GM23338 (cell line): Measurements from ENCODE around the gene ENOX1. TPM values are rescaled to one million over a fixed set of nuclear protein-coding genes. Genes with fewer than 3 reads are reported as not detected.

ENCODE experiments used
- ATAC-seq: fragments of 200-7000 bp; cut with Tn5 transposase; 3 replicates; pipeline ENCODE4 v1.9.1; 2020
- DNase-seq: peaks from one replicate; pipeline ENCODE4 v3.0.0-alpha.2; 2015; ENCODE audit warnings: low spot score
- H2AFZ ChIP-seq: fragments of 200-600 bp; sonication (generic); 2 replicates; pipeline ENCODE4 v1.8.0; 2016; ENCODE audit warnings: antibody characterized with exemption, mild to moderate bottlenecking, moderate library complexity
- H3F3A ChIP-seq: fragments of 200-600 bp; sonication (generic); replicated peaks from 2 replicates; pipeline ENCODE4 v1.8.0; 2017; ENCODE audit warnings: antibody characterized with exemption, mixed run types, low read depth
- H3K27ac ChIP-seq: fragments of 200-600 bp; sonication (generic); 2 replicates; pipeline ENCODE4 v1.6.1; 2016; ENCODE audit warnings: low read depth
- H3K27me3 ChIP-seq: fragments of 200-600 bp; sonication (generic); 2 replicates; pipeline ENCODE4 v1.8.0; 2016; ENCODE audit warnings: mild to moderate bottlenecking, mixed run types, moderate library complexity; ENCODE audit not compliant: insufficient read depth
- H3K36me3 ChIP-seq: fragments of 200-600 bp; sonication (generic); 2 replicates; pipeline ENCODE4 v1.8.0; 2016; ENCODE audit warnings: mild to moderate bottlenecking; ENCODE audit not compliant: insufficient read depth
- H3K4me1 ChIP-seq: fragments of 200-600 bp; sonication (generic); 2 replicates; pipeline ENCODE4 v1.8.0; 2016; ENCODE audit warnings: mild to moderate bottlenecking, moderate library complexity; ENCODE audit not compliant: insufficient read depth
- H3K4me2 ChIP-seq: fragments of 200-600 bp; sonication (generic); 2 replicates; pipeline ENCODE4 v1.7.1; 2017; ENCODE audit warnings: mixed run types
- H3K4me3 ChIP-seq: fragments of 200-600 bp; sonication (generic); 2 replicates; pipeline ENCODE4 v1.6.1; 2016; ENCODE audit warnings: mixed run types
- H3K79me2 ChIP-seq: fragments of 200-600 bp; sonication (generic); replicated peaks from 2 replicates; pipeline ENCODE4 v1.8.0; 2017; ENCODE audit warnings: mild to moderate bottlenecking; ENCODE audit not compliant: insufficient read depth
- H3K9me2 ChIP-seq: fragments of 200-600 bp; sonication (generic); 2 replicates; pipeline ENCODE4 v1.8.0; 2017; ENCODE audit not compliant: insufficient read depth
- H4K20me1 ChIP-seq: fragments of 200-600 bp; sonication (generic); replicated peaks from 2 replicates; pipeline ENCODE4 v1.8.0; 2017; ENCODE audit warnings: mild to moderate bottlenecking; ENCODE audit not compliant: insufficient read depth
- H3K27ac Mint-ChIP-seq: 2 replicates; pipeline ENCODE4 v1.8.0; 2020; ENCODE audit warnings: inconsistent platforms, mild to moderate bottlenecking, moderate library complexity, mixed read lengths
- H3K27me3 Mint-ChIP-seq: 3 replicates; pipeline ENCODE4 v1.8.0; 2022; ENCODE audit warnings: low read depth, mild to moderate bottlenecking, moderate library complexity, mixed read lengths, inconsistent platforms; ENCODE audit not compliant: insufficient read depth, poor library complexity
- H3K36me3 Mint-ChIP-seq: 3 replicates; pipeline ENCODE4 v1.8.0; 2021; ENCODE audit warnings: low read depth, mild to moderate bottlenecking, inconsistent platforms, moderate library complexity, mixed read lengths
- H3K4me1 Mint-ChIP-seq: 3 replicates; pipeline ENCODE4 v1.8.0; 2020; ENCODE audit warnings: mild to moderate bottlenecking, inconsistent platforms, mixed read lengths
- H3K4me3 Mint-ChIP-seq: 3 replicates; pipeline ENCODE4 v1.8.0; 2021; ENCODE audit warnings: moderate library complexity, mild to moderate bottlenecking, inconsistent platforms, mixed read lengths
- H3K9me3 Mint-ChIP-seq: 3 replicates; pipeline ENCODE4 v1.8.0; 2020; ENCODE audit warnings: moderate library complexity, mild to moderate bottlenecking, inconsistent platforms, mixed read lengths
- CREB1 ChIP-seq: fragments of 250-450 bp; sonication (Bioruptor Pico); IDR thresholded peaks from 2 replicates; pipeline ENCODE4 v1.5.0; 2020; ENCODE audit warnings: low read depth, mild to moderate bottlenecking, moderate library complexity
- EZH2 ChIP-seq: fragments of 200-600 bp; sonication (generic); IDR thresholded peaks from one replicate; pipeline ENCODE4 v1.8.0; 2017; ENCODE audit warnings: antibody characterized with exemption, mild to moderate bottlenecking, low read depth; ENCODE audit not compliant: unreplicated experiment
- EZH2phosphoT487 ChIP-seq: fragments of 200-600 bp; sonication (generic); IDR thresholded peaks from one replicate; pipeline ENCODE4 v1.8.1; 2018; ENCODE audit warnings: antibody characterized with exemption; ENCODE audit not compliant: unreplicated experiment
- JUNB ChIP-seq: IDR thresholded peaks from one replicate; pipeline ENCODE4 v1.6.1; 2016; ENCODE audit warnings: antibody characterized with exemption; ENCODE audit not compliant: unreplicated experiment
- NANOG ChIP-seq: IDR thresholded peaks from 2 replicates; pipeline ENCODE4 v1.6.1; 2016; ENCODE audit warnings: antibody characterized with exemption, borderline replicate concordance
- POLR2AphosphoS5 ChIP-seq: IDR thresholded peaks from 2 replicates; pipeline ENCODE4 v1.6.1; 2016; ENCODE audit warnings: antibody characterized with exemption, low read depth
- STAT1 ChIP-seq: IDR thresholded peaks from one replicate; pipeline ENCODE4 v1.6.1; 2016; ENCODE audit warnings: antibody characterized with exemption; ENCODE audit not compliant: unreplicated experiment
- ZNF114 ChIP-seq: fragments of 250-450 bp; sonication (Bioruptor Pico); IDR thresholded peaks from 2 replicates; pipeline ENCODE4 v1.5.0; 2020; ENCODE audit warnings: mild to moderate bottlenecking, moderate library complexity
- polyA plus RNA-seq: library from polyadenylated mRNA; unstranded; fragments of >200 nt; fragmentation: Nextera tagmentation; extraction: Ambion mirVana; gene quantifications from 2 replicates; pipeline ENCODE4 v1.2.1, GENCODE V29; 2016
- total RNA-seq: library from RNA; depleted of rRNA; stranded (reverse); fragments of >200 nt; shearing (Covaris generic); gene quantifications from 2 replicates; pipeline ENCODE4 v1.2.3, GENCODE V29; 2014
- TF ChIP-seq, protein P1 (sequence below): fragments of 250-450 bp; sonication (Bioruptor Pico); IDR thresholded peaks from 2 replicates; pipeline ENCODE4 v1.5.0; 2020; ENCODE audit warnings: mild to moderate bottlenecking, moderate library complexity
- TF ChIP-seq, protein P2 (sequence below): IDR thresholded peaks from one replicate; pipeline ENCODE4 v1.6.1; 2018; ENCODE audit warnings: antibody characterized with exemption; ENCODE audit not compliant: unreplicated experiment
- TF ChIP-seq, protein P3 (sequence below): IDR thresholded peaks from 2 replicates; pipeline ENCODE4 v1.6.1; 2016; ENCODE audit warnings: antibody characterized with exemption

ENOX1 gene
- total and polyA plus RNA-seq, 2 experiments from 2014 or later: 0.66 to 0.81 TPM

DNA sequence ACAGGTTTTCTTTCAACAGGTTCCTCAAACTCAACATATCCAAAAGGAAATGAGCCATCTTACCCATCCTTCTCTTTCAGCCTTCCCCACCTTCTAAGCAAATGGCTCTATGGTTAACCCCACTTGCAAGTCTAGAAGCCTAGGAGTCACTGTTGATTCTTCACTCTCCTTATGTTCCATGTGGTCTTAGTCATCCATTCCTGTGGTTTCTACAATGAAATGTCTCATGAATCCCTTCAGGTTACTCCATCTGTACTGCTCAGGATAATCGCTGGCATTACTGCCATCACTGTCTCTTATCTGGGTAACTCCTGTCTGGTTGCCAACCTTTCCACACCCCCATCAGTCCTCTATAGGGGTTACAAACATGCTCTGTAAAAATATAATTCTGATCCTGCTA, 381.3 kb downstream of the ENOX1 start:
- no peak for ATAC-seq
- no peaks in the 10 kb centered on the region for H3K79me2 ChIP-seq
- no peaks in the 10 kb centered on the region for H4K20me1 ChIP-seq
- H3F3A ChIP-seq: no peaks in the 10 kb centered on the region
- no peak overlapping the region for H2AFZ ChIP-seq
- H3K4me1 ChIP-seq: peaks cover 4% of the 10 kb centered on the region; the same call in 1 of the 2 replicates
- peaks cover 1% of the 10 kb centered on the region for H3K27me3 Mint-ChIP-seq
- TF ChIP-seq POLR2AphosphoS5: no peak
- TF ChIP-seq STAT1: no peak
- TF ChIP-seq, protein P1, sequence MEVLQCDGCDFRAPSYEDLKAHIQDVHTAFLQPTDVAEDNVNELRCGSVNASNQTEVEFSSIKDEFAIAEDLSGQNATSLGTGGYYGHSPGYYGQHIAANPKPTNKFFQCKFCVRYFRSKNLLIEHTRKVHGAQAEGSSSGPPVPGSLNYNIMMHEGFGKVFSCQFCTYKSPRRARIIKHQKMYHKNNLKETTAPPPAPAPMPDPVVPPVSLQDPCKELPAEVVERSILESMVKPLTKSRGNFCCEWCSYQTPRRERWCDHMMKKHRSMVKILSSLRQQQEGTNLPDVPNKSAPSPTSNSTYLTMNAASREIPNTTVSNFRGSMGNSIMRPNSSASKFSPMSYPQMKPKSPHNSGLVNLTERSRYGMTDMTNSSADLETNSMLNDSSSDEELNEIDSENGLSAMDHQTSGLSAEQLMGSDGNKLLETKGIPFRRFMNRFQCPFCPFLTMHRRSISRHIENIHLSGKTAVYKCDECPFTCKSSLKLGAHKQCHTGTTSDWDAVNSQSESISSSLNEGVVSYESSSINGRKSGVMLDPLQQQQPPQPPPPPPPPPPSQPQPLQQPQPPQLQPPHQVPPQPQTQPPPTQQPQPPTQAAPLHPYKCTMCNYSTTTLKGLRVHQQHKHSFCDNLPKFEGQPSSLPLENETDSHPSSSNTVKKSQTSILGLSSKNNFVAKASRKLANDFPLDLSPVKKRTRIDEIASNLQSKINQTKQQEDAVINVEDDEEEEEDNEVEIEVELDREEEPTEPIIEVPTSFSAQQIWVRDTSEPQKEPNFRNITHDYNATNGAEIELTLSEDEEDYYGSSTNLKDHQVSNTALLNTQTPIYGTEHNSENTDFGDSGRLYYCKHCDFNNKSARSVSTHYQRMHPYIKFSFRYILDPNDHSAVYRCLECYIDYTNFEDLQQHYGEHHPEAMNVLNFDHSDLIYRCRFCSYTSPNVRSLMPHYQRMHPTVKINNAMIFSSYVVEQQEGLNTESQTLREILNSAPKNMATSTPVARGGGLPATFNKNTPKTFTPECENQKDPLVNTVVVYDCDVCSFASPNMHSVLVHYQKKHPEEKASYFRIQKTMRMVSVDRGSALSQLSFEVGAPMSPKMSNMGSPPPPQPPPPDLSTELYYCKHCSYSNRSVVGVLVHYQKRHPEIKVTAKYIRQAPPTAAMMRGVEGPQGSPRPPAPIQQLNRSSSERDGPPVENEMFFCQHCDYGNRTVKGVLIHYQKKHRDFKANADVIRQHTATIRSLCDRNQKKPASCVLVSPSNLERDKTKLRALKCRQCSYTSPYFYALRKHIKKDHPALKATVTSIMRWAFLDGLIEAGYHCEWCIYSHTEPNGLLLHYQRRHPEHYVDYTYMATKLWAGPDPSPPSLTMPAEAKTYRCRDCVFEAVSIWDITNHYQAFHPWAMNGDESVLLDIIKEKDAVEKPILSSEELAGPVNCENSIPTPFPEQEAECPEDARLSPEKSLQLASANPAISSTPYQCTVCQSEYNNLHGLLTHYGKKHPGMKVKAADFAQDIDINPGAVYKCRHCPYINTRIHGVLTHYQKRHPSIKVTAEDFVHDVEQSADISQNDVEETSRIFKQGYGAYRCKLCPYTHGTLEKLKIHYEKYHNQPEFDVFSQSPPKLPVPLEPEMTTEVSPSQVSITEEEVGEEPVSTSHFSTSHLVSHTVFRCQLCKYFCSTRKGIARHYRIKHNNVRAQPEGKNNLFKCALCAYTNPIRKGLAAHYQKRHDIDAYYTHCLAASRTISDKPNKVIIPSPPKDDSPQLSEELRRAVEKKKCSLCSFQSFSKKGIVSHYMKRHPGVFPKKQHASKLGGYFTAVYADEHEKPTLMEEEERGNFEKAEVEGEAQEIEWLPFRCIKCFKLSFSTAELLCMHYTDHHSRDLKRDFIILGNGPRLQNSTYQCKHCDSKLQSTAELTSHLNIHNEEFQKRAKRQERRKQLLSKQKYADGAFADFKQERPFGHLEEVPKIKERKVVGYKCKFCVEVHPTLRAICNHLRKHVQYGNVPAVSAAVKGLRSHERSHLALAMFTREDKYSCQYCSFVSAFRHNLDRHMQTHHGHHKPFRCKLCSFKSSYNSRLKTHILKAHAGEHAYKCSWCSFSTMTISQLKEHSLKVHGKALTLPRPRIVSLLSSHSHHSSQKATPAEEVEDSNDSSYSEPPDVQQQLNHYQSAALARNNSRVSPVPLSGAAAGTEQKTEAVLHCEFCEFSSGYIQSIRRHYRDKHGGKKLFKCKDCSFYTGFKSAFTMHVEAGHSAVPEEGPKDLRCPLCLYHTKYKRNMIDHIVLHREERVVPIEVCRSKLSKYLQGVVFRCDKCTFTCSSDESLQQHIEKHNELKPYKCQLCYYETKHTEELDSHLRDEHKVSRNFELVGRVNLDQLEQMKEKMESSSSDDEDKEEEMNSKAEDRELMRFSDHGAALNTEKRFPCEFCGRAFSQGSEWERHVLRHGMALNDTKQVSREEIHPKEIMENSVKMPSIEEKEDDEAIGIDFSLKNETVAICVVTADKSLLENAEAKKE (CRISPR knock-in tag): no peak
- TF ChIP-seq EZH2: no peak
- TF ChIP-seq, protein P2, sequence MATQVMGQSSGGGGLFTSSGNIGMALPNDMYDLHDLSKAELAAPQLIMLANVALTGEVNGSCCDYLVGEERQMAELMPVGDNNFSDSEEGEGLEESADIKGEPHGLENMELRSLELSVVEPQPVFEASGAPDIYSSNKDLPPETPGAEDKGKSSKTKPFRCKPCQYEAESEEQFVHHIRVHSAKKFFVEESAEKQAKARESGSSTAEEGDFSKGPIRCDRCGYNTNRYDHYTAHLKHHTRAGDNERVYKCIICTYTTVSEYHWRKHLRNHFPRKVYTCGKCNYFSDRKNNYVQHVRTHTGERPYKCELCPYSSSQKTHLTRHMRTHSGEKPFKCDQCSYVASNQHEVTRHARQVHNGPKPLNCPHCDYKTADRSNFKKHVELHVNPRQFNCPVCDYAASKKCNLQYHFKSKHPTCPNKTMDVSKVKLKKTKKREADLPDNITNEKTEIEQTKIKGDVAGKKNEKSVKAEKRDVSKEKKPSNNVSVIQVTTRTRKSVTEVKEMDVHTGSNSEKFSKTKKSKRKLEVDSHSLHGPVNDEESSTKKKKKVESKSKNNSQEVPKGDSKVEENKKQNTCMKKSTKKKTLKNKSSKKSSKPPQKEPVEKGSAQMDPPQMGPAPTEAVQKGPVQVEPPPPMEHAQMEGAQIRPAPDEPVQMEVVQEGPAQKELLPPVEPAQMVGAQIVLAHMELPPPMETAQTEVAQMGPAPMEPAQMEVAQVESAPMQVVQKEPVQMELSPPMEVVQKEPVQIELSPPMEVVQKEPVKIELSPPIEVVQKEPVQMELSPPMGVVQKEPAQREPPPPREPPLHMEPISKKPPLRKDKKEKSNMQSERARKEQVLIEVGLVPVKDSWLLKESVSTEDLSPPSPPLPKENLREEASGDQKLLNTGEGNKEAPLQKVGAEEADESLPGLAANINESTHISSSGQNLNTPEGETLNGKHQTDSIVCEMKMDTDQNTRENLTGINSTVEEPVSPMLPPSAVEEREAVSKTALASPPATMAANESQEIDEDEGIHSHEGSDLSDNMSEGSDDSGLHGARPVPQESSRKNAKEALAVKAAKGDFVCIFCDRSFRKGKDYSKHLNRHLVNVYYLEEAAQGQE: no peak
- no peak for TF ChIP-seq CREB1 (CRISPR knock-in tag)
- TF ChIP-seq NANOG: no peak
- TF ChIP-seq, protein P3, sequence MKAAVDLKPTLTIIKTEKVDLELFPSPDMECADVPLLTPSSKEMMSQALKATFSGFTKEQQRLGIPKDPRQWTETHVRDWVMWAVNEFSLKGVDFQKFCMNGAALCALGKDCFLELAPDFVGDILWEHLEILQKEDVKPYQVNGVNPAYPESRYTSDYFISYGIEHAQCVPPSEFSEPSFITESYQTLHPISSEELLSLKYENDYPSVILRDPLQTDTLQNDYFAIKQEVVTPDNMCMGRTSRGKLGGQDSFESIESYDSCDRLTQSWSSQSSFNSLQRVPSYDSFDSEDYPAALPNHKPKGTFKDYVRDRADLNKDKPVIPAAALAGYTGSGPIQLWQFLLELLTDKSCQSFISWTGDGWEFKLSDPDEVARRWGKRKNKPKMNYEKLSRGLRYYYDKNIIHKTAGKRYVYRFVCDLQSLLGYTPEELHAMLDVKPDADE: no peak
- TF ChIP-seq EZH2phosphoT487: no peak
- no peak for TF ChIP-seq JUNB
- no peak for TF ChIP-seq ZNF114 (CRISPR knock-in tag)
- H3K27ac ChIP-seq: no peak overlapping the region
- peaks cover 3% of the 10 kb centered on the region for H3K9me2 ChIP-seq
- H3K27ac Mint-ChIP-seq: no peak overlapping the region
- no peak for DNase-seq
- H3K9me3 Mint-ChIP-seq: no peaks in the 10 kb centered on the region
- H3K4me3 Mint-ChIP-seq: no peak overlapping the region
- H3K4me1 Mint-ChIP-seq: peaks cover 3% of the 10 kb centered on the region; the same call in 2 of the 3 replicates
- H3K4me3 ChIP-seq: no peak overlapping the region
- no peak overlapping the region for H3K4me2 ChIP-seq
- H3K27me3 ChIP-seq: no peaks in the 10 kb centered on the region
- no peaks in the 10 kb centered on the region for H3K36me3 Mint-ChIP-seq
- H3K36me3 ChIP-seq: no peaks in the 10 kb centered on the region
